ENCODE measurements around the gene GJA8.
"Not testable (repeated sequence)": the region's sequence is repeated elsewhere in the genome, so short reads cannot be mapped to it uniquely, and the experiment has no call there.

GJA8 gene

DNA sequence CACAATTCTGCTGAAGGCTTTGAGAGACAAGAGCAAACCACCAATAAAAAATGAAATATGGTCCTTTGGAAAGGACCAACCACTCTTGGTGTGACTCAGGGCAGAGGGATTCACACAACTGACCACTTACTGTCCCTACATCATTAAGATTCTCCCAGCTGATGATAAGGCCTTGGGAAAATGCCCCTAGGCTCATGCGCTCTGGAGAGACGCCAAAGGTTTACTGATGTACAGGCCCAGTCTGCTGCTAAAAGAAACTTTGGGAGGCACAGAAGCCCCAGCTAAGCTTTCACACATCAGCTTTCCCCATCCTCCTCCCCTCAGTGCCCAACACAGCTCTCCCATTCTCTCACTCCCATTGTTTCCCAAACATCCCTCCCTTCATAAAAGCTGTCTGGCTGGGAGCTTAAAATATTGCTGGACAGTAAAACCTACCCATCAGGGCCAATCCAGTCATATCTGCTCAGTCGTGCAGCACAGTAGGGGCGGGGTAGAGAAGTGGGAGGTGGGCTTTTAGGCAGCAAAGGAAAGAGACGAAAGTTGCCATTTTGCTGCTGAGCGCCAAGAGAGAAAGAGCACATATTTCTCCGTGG is at the start of gene GJA8:
TSS of gene GJA8 (plus strand) at position 543 of the 593 bp plus-strand sequence. CDS start 5,161 bp downstream, outside the sequence.
- in situ Hi-C loops (cut with MboI; ENCODE audit: low sequenced_read_pairs): no loop called here
- no peak for DNase-seq (ENCODE audit: low spot score in 2 of 2)
- H3K4me1 ChIP-seq: no peaks in the 10 kb centered on the region; the same call in 1 of the 2 replicates
- H3K4me3 ChIP-seq: no peak within 1 kb of the TSS
- no peaks in the 10 kb centered on the region for H3K9me3 ChIP-seq
- H3K36me3 ChIP-seq (replicated peaks): no peaks in the 10 kb centered on the region
- no peaks in the 10 kb centered on the region for H3K27me3 ChIP-seq (ENCODE audit: low read depth)

DNA sequence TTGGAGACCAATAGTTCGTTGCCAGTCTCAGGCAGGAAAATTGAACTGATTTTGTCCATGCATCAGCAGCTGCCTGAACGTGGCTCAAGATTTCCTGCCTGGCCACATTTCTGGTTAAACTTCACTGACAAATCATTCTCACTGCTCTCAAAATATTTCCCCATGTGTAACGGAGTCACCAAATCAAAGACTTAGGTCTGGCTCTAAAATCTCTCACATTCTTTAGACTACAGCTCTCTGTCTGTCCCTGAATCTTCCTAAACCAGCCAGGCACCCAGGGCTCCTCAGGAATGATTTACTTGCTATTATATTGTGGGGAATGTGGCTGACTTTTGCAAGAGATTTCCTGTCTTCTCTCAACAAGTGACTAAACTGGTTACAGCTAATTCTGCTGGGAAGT is 49.2 kb upstream of the GJA8 start:
- no peaks in the 10 kb centered on the region for H3K36me3 ChIP-seq (replicated peaks)
- H3K4me1 ChIP-seq: no peaks in the 10 kb centered on the region
- no peaks in the 10 kb centered on the region for H3K27me3 ChIP-seq (ENCODE audit: low read depth)
- no peak overlapping the region for H3K4me3 ChIP-seq
- H3K9me3 ChIP-seq: no peaks in the 10 kb centered on the region
- in situ Hi-C loops (cut with MboI; ENCODE audit: low sequenced_read_pairs): no loop called here
- DNase-seq (ENCODE audit: low spot score in 2 of 2): no peak

DNA sequence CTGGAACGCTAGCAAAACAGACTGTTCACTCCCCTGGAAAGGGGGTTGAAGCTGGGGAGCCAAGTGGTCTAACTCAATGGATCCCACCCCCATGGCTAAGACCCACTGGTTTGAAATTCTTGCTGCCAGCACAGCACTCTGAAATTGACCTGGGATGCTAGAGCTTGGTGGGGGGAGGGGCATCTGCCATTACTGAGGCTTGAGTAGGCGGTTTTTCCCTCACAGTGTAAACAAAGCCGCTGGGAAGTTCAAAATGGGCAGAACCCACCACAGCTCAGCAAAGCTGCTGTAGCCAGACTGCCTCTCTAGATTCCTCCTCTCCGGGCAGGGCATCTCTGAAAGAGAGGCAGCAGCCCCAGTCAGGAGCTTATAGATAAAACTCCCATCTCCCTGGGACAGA is 47.6 kb upstream of the GJA8 start:
- in situ Hi-C loops (cut with MboI; ENCODE audit: low sequenced_read_pairs); H3K4me3 ChIP-seq; H3K9me3 ChIP-seq; H3K4me1 ChIP-seq; H3K36me3 ChIP-seq (replicated peaks); H3K27me3 ChIP-seq (ENCODE audit: low read depth); DNase-seq (ENCODE audit: low spot score in 2 of 2): not testable (repeated sequence)

DNA sequence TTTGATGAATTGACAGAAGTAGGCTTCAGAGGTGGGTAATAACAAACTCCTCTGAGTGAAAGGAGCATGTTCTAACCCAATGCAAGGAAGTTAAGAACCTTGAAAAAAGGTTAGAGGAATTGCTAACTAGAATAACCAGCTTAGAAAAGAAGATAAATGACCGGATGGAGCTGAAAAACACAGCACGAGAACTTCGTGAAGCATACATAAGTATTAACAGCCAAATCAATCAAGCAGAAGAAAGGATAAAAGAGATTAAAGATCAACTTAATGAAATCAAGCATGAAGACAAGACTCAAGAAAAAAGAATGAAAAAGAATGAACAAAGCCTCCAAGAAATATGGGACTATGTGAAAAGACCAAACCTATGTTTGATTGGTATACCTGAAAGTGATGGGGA is 46.6 kb upstream of the GJA8 start:
- H3K9me3 ChIP-seq; H3K4me1 ChIP-seq; H3K4me3 ChIP-seq; DNase-seq (ENCODE audit: low spot score in 2 of 2); H3K27me3 ChIP-seq (ENCODE audit: low read depth); in situ Hi-C loops (cut with MboI; ENCODE audit: low sequenced_read_pairs); H3K36me3 ChIP-seq (replicated peaks): not testable (repeated sequence)

DNA sequence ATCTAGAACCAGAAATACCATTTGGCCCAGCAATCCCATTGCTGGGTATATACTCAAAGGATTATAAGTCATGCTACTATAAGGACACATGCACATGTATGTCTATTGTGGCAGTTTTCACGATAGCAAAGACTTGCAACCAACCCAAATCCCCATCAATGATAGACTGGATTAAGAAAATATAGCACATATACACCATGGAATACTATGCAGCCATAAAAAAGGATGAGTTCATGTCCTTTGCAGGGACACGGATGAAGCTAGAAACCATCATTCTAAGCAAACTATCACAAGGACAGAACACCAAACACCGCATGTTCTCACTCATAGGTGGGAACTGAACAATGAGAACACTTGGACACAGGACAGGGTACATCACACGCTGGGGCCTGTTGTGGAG is 35.4 kb upstream of the GJA8 start:
- DNase-seq (ENCODE audit: low spot score in 2 of 2); H3K27me3 ChIP-seq (ENCODE audit: low read depth); H3K4me3 ChIP-seq; H3K4me1 ChIP-seq; in situ Hi-C loops (cut with MboI; ENCODE audit: low sequenced_read_pairs); H3K9me3 ChIP-seq; H3K36me3 ChIP-seq (replicated peaks): not testable (repeated sequence)

DNA sequence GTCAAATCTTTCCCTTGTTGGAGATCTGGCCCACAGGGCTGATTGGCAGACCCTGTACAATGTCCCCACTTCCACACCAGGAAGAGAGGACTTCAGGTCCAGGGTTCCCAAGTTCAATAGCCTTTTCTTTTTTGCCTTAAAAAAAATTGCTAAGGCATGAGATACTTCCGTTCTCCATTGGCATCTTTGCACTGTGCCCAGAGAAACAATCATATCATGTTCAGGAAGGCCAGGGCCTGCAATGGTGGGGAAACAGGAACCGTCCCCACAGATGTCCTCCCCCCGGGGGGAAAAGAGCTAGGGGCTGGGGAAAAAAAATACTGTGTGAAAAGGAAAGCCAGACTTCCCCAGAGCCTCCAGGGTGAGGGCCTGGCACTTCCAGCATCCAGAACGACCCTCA is 24.6 kb upstream of the GJA8 start:
- H3K27me3 ChIP-seq (ENCODE audit: low read depth): no peaks in the 10 kb centered on the region
- no peaks in the 10 kb centered on the region; the same call in 1 of the 2 replicates for H3K4me1 ChIP-seq
- in situ Hi-C loops (cut with MboI; ENCODE audit: low sequenced_read_pairs): loop anchor here (25.0 kb wide), 1 partner anchor 591 kb away; no protein-coding TSS in a partner anchor
- H3K9me3 ChIP-seq: no peaks in the 10 kb centered on the region
- DNase-seq (ENCODE audit: low spot score in 2 of 2): no peak
- no peaks in the 10 kb centered on the region for H3K36me3 ChIP-seq (replicated peaks)
- no peak overlapping the region for H3K4me3 ChIP-seq

DNA sequence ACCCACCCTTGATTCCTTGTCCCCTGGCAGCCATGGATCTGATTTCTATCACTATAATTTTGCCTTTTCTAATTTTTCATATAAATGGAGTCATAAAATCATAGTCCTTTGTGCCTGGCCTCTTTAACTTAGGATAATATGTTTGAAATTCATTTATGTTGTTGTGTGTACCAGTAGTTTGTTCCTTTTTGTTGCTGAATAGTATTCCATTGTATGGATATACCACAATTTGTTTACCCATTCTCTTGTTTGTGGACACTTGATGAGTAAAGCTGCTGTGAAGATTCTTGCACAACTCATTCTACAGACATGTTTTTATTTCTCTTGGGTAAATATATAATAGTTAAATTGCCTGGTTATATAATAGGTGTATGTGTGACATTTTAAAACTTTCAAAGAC is 22.7 kb upstream of the GJA8 start:
- H3K27me3 ChIP-seq (ENCODE audit: low read depth): no peaks in the 10 kb centered on the region
- no peaks in the 10 kb centered on the region; the same call in 1 of the 2 replicates for H3K4me1 ChIP-seq
- no peaks in the 10 kb centered on the region for H3K36me3 ChIP-seq (replicated peaks)
- H3K9me3 ChIP-seq: no peaks in the 10 kb centered on the region
- no peak for DNase-seq (ENCODE audit: low spot score in 2 of 2)
- in situ Hi-C loops (cut with MboI; ENCODE audit: low sequenced_read_pairs): loop anchor here (25.0 kb wide), 1 partner anchor 593 kb away; no protein-coding TSS in a partner anchor
- no peak overlapping the region for H3K4me3 ChIP-seq

DNA sequence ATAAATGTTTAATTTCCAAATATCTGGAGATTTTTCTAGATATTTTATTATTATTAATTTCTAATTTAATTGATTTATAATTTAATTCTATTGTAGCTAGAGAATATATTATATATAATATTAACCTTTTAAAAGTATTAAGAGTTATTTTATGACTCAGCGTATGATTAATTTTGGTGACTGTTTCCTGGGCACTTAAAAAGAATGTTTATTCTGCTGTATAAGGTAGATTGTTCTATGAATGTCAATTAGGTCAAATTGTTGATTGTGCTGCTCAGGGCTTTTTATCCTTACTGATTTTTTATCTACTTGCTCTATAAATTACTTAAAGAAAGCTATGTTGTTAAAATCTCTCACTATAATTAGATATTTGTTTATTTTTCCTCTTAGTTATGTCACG is 20.1 kb upstream of the GJA8 start:
- Histone ChIP-seq H3K4me3 (no peak overlapping the region), H3K36me3 (replicated peaks) (no peaks in the 10 kb centered on the region), H3K4me1 (no peaks in the 10 kb centered on the region; the same call in 1 of the 2 replicates), H3K9me3 (no peaks in the 10 kb centered on the region), H3K27me3 (ENCODE audit: low read depth) (no peaks in the 10 kb centered on the region)
- no peak for DNase-seq (ENCODE audit: low spot score in 2 of 2)
- in situ Hi-C loops (cut with MboI; ENCODE audit: low sequenced_read_pairs): loop anchor here (25.0 kb wide), 1 partner anchor 595 kb away; no protein-coding TSS in a partner anchor

DNA sequence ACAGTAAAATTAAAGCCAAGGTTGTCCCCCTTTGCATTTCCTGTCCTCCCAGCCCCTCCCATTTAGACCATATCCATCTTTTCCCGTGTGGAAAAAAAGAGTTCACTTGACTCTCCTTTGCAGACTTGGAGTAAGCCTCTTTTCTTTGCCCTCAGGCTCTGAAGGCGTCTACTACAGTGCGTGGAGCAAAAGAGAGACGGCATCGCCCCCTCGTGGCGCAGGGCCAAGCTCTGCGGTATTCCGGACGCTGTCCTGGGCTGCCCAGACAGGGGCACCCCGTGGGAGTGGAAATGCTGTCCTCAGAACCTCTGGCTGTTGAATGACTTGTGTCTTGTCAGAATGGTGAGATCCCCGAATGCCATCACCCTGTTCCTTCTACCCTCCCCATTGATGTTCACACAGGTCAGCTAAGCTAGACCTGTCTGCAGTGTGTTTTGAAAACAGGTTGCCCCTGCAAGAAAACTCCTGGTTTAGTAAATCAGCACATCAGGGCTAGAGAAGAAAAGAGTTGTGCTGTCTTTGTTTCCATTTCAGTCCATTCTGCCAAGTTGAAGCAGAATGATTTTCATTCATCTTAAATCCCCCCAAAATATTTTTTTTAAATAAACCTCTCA is 12.3 kb upstream of the GJA8 start:
- H3K4me1 ChIP-seq: no peaks in the 10 kb centered on the region
- in situ Hi-C loops (cut with MboI; ENCODE audit: low sequenced_read_pairs): loop anchor here (5.0 to 25.0 kb wide), 3 partner anchors 248 to 603 kb away; no protein-coding TSS in a partner anchor
- peak; percentile 71 to 92 for DNase-seq (ENCODE audit: low spot score in 2 of 2)
- H3K27me3 ChIP-seq (ENCODE audit: low read depth): no peaks in the 10 kb centered on the region
- H3K4me3 ChIP-seq: no peak overlapping the region
- H3K36me3 ChIP-seq (replicated peaks): no peaks in the 10 kb centered on the region
- no peaks in the 10 kb centered on the region for H3K9me3 ChIP-seq

DNA sequence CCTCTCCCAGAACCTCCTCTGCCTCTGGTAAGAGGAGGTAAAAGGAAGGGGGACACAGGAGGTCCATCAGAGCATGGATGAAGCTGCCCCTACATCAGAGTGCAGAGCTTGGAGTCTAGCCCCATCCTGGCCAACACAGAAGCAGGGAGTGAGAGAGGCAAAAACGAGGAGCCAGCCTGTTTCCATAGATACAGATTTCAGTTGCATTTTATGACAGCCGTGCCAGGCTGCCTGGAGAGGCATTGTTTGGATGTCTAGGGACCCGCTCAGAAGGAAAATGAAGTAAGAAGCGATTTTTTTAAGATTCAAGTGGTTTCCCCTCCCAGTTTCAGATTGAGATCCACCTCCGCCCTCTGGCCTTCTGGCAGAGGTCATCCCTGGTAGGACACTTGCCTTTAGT is 11.5 kb upstream of the GJA8 start:
- no peaks in the 10 kb centered on the region for H3K27me3 ChIP-seq (ENCODE audit: low read depth)
- no peaks in the 10 kb centered on the region for H3K4me1 ChIP-seq
- H3K4me3 ChIP-seq: no peak overlapping the region
- H3K36me3 ChIP-seq (replicated peaks): no peaks in the 10 kb centered on the region
- no peaks in the 10 kb centered on the region for H3K9me3 ChIP-seq
- in situ Hi-C loops (cut with MboI; ENCODE audit: low sequenced_read_pairs): loop anchor here (5.0 to 25.0 kb wide), 3 partner anchors 249 to 604 kb away; no protein-coding TSS in a partner anchor
- DNase-seq (ENCODE audit: low spot score in 2 of 2): no peak

DNA sequence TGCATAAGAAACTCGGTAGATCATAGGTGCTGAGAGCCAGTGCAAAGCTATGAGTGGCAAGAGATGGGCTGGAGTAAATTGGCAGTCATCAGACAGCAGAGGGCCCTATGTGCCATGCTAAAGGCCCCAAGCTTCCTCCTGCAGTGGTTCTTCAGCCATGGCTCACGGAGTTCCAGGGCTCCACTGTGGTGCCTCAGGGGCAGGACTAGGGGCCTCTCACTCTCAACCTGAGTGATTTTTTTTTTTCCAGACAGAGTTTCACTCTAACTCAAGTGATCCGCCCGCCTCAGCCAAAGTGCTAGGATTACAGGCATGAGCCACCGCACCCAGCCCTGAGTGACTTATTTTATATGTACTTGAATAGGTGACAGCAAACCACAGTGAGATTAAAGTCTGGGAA is 10.4 kb upstream of the GJA8 start:
- H3K27me3 ChIP-seq (ENCODE audit: low read depth): no peaks in the 10 kb centered on the region
- H3K9me3 ChIP-seq: no peaks in the 10 kb centered on the region
- no peak overlapping the region for H3K4me3 ChIP-seq
- DNase-seq (ENCODE audit: low spot score in 2 of 2): peak in 1 of 2 experiments; percentile 8
- H3K4me1 ChIP-seq: no peaks in the 10 kb centered on the region
- no peaks in the 10 kb centered on the region for H3K36me3 ChIP-seq (replicated peaks)
- in situ Hi-C loops (cut with MboI; ENCODE audit: low sequenced_read_pairs): loop anchor here (5.0 to 25.0 kb wide), 3 partner anchors 250 to 605 kb away; no protein-coding TSS in a partner anchor

DNA sequence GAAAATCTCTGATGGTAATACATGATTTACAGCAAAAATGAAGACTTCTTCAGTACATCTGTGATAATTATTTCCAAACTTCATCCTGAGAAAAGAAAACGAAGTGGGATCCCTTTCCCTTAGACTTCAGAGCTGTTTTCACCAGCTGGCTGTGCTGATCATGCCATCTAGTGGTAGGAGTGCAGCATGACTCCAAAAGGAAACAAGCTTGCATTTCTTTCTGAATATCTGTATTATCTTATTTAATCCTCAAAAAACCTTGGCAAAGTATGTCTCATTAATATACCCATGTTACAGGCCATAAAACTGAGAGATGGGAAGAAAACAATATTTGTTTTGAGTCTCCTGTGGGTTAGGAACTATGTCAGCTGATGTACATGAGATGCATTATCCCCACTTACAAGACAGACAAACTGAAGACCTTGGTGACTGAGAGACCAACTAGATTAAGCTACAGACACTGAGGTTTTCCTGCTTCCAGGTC is 9.8 kb upstream of the GJA8 start:
- DNase-seq (ENCODE audit: low spot score in 2 of 2): peak; percentile 24 to 38
- Histone ChIP-seq H3K4me3 (no peak overlapping the region), H3K36me3 (replicated peaks) (no peaks in the 10 kb centered on the region), H3K27me3 (ENCODE audit: low read depth) (no peaks in the 10 kb centered on the region), H3K9me3 (no peaks in the 10 kb centered on the region), H3K4me1 (no peaks in the 10 kb centered on the region)
- in situ Hi-C loops (cut with MboI; ENCODE audit: low sequenced_read_pairs): loop anchor here (5.0 to 25.0 kb wide), 3 partner anchors 250 to 605 kb away; no protein-coding TSS in a partner anchor

DNA sequence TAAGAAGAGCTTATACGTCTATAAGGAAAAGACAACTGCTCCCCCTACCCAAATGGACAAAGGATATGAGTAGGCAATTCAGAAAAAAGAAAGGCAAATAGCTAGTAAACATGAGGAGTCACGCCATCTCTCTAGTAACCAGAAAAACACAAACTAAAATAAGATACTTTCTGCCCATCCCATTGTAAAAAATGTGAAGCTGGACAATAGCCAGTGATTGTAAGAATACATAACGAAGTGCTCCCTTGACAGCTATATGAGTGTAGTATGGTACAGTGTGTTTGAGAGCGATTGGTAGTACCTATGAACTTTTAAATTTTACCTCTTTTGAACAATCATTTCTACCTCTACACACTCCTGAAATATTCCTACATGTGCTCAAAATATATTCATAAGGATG is 7.5 kb upstream of the GJA8 start:
- Histone ChIP-seq H3K4me1 (no peaks in the 10 kb centered on the region), H3K4me3 (no peak overlapping the region), H3K27me3 (ENCODE audit: low read depth) (no peaks in the 10 kb centered on the region), H3K9me3 (no peaks in the 10 kb centered on the region), H3K36me3 (replicated peaks) (no peaks in the 10 kb centered on the region)
- in situ Hi-C loops (cut with MboI; ENCODE audit: low sequenced_read_pairs): loop anchor here (10.0 to 25.0 kb wide), 2 partner anchors 400 to 608 kb away; no protein-coding TSS in a partner anchor
- no peak for DNase-seq (ENCODE audit: low spot score in 2 of 2)

Data from HAP-1 (cell line).